ENCODE data around the gene HOXA5.

Gene HOXA5

DNA sequence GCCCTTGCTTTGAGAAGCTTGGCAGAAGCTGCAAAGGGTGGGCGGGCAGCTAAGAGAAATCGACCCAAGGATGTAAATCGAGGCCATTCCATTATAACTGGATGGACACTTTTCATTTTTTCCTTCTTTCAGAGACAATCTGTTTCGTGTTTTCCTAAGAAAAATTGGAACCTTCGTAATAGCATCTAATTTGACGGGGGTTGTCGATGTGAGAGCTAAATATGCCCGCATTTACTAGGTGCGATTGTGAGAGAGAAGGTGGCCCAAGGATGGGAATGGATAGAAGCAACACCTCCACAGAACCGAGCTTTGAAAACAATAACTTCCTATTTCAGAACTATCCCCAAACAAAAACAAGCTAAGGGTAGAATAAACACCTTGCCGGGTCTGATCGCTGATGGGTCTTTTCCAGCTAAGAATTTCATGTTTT, 12.1 kb downstream of the HOXA5 start:
- no peak for DNase-seq

DNA sequence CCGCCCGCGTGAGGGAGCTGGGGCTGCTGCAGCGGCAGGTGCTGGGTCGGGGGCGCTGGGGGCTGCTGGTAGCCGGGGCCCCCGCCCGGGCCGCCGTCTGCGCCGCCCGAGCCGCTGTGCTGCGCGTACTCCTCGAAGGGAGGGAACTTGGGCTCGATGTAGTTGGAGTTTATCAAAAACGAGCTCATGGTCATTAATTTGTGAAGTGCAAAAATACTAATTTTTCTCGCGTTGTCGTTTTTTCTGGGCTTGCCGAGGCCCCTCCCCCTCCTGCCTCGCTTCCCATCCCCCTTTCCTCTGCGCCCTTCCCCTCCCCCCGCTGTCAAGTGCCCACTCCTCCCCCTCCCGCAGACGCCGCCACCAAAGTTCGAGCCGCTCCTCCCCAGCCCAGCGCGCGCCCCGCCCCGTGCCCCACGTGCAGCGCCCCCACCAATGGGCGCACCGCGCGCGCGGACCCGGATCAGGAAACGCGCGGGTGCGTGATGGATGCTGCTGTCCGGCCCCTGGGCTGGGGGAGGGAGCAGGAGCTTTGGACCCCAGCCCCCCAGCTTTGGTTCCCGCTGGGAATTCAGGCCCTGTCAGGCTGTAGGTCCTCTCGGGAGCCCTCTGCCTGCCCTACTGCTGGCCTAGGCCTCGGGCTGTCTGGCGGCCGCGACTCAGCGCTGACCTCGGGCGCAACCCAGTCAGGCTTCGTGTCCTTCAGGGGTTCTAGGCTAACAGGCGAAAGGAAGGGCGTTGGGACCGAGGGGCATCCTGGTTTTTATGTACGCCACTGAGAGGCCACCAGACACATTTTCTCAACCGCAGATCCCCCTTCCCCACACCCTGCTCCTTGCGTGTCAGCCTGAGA, 12.7 kb downstream of the HOXA5 start, which contains the start of gene HOXA4:
Gene HOXA4, minus strand, starts transcription at position 218 of the 850 bp plus-strand sequence. Its CDS starts 24 bp downstream, at position 194.
- no peak for DNase-seq

DNA sequence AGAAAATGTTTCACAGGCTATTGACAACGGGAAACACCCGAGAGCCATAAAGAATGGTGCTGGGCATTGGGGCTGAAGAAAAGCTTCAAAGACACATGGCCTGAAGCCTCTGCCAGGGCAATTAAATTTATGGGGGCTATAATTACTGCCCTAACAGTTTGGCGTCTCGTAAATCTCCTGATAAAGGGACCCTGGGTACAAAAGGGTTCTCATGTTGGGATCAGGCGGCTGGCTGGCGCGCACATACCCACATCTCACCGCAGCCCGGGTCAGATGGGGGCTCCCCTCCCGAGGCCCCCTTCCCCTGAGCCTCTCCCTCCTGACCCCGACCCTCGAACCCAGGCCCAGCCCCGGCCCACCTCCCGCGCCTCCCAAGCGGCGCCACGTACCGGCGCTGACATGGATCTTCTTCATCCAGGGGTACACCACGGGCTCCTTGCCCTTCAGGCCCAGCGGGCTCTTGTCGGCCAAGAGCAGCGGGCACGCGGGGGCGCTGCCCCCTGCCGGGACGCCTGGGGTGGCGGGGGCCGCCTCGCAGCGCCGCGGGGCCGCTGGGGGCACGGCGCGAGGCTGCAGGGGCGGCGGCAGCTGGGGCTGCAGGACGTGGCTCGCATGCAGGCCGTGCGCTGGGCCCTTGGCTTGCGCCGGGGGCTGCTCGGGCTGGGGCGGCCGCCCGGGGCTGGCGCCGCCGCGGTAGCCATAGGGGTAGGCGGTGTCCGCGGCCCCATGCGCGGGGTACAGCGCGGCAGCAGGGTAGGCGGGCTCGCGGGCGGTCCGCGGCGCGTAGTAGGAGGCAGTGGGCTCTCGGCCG, 13.5 kb downstream of the HOXA5 start:
- no peak for DNase-seq

DNA sequence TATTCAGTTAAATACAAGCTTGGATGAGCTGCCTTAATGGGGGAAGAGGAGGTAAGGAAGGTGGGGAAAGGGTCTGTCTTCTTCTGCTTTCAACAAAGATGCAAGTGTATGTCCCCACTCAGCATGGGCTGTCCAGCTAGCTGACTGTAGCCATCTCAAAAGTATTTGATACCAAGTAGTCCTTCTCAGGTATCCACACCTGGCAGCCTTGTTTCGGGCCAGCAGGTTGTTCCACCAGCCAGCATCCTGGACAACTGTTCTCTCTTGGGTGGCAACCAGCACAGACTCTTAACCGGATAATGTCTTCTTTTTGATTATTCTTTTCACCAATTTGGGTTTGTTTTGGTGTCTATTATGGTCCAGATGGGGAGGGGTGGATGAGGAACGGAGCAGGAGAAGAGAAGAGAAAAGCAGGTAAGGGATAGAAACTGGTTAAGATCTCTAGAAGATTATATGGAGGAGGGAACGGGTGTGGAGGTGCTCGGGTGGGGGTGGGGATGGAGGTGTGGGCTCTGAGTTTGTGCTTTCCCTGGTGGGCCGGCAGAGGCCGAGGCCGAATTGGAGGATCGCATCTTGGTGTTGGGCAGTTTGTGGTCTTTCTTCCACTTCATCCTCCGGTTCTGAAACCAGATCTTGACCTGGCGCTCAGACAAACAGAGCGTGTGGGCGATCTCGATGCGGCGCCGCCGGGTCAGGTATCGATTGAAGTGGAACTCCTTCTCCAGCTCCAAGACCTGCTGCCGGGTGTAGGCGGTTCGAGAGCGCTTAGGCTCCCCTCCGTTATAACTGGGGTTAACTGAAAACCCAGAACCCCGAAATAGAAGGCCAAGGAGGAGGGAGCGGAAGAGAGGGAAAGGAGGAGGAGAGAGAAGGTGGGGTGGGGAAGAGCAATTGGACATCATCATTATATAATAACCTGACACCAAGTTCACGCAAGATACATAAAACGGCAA, 14.4 kb downstream of the HOXA5 start:
- no peak for DNase-seq

DNA sequence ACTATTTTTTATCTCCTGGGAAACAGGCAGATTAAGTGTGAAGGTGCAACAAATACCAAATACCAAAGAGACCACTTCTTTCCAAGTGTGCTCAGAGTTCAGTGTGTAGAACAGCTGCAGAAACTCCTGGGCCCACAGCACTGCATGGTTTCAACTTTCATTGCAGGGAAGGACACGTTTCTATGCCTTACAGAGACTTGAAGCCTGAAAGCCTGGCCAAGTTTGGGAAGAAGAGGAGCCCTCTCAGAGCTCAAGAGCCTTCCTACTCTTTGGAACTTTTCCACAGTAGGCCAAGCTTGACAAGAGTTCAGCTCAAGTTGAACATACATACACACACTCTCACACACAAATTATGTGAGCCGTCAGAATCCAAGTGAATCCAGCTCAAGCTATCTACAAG, 15.4 kb downstream of the HOXA5 start:
- DNase-seq: no peak

DNA sequence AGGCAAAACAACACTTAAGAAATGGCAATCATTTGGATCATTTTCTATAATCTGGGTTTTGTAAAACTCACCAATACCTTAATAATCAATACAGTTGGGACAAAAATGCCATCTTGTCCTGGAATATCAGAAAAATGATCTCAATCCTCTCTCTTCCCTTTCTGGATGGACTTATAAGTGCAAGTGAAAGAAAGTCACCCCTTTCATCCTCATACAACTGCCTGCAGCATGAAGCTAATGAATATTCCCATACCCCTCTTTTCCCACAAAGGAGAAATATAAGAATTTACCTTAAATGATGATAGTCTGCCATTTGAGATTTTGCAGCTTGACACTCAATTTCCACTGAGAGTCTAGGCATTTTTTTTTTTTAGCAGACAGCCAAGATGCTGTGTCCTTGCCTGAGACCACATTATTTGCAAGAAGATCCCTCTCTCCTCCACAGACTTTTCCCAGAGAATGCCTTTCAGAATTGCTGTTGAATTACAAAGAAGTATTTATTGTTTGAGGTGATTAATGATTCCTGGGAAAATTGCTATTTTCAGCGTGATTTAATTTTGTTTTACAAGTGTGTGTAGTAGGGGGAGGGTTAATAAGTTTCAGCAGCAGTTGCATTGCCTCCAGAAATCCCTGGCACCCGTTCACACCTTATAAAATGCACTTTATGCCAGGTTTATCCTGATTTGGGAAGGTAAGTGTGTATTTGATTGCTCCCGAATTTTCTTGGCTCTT, 16.7 kb downstream of the HOXA5 start:
- no peak for DNase-seq

DNA sequence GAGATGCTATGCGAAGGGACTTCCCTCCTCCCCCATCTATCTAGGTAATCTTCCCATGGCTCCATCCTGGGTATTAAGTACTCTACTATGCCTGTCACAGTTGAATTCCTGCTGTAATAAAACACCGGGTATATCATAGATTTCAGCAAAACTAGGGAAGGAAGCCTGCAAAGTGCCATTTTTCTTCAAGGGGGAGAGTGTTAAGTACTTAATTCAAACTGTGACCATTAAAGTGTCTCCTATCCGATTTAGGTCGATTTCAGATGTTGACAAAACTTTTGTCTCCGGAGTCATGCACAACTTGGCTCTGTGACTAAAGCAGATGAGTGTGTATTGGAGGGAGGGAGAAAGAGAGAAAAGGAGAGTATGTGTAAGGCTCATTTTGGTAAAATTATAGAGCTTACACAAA, 17.5 kb downstream of the HOXA5 start:
- DNase-seq: no peak

DNA sequence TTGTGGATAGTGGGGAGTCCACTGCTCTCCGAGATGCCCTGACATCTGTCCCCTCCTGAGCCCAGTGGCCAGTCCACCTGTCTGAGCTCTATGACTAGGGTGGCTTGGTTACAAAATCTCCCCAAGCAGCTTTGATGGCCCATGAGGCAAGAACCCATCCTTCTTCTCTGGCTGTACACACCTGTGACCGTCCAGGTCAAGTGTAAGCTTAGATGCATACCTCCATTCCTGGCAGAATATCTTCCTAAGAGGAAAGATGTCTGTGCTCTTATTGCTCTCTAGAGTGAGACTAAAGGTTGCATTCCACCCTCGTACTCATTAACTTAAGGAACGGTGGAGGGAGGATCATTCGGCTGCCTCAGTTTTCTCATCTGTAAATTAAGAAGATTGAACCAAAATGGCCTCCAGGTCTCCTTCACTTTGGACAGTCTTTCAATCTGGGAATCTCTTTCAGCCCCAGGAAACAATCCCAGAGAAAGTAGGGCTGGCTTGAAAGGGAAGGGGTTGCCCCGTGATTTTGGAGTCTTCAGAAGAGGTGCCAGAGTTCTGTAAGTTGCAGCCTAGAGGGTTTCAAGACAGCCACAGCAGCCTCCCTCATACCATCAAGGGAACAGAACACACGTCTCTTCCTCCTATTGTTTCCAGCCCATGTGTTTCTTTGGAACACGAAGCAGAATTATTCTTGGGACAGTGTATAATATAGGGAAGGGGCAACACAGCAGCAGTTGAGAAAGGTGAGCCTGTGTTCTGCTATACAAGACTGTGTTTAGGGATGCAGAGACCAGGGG, 18.4 kb downstream of the HOXA5 start:
- DNase-seq: no peak

DNA sequence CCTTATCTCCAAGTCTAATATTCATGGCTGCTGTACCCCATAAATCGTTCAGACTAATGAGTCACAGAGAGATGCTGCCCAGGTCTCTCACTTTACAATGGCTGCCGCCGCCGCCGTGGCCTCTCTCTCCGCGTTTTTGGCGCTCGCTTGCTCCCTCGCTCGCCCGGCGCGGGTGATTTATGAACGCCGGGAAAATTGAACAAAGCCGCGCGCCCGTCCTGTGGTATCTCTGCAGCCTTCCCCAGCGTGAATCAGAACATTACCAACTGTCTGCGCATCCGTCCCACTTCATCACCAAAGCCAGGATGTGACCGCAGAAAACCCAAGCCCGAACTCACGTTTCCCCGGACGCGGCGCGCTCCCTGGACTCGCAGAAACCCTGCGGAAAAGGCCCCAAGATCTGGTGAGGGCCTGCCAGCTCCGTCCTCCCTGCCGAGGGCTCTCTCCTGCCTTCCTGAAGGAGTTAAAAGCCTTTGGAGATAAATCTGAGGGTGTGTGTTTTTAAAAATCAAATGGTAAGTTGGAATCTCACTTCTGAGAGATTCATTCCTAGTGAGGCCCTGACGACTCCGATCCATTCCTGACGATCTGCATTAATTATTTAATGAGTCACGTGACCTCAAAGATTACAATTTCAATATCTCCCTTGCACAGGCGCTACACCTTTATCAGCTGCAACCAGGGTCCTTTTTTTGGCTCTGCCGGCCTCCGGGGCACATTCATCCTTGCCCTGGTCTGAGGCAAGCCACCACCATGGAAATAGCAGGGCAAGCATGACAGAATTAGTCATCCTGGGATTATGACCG, 19.2 kb downstream of the HOXA5 start:
- DNase-seq: no peak

DNA sequence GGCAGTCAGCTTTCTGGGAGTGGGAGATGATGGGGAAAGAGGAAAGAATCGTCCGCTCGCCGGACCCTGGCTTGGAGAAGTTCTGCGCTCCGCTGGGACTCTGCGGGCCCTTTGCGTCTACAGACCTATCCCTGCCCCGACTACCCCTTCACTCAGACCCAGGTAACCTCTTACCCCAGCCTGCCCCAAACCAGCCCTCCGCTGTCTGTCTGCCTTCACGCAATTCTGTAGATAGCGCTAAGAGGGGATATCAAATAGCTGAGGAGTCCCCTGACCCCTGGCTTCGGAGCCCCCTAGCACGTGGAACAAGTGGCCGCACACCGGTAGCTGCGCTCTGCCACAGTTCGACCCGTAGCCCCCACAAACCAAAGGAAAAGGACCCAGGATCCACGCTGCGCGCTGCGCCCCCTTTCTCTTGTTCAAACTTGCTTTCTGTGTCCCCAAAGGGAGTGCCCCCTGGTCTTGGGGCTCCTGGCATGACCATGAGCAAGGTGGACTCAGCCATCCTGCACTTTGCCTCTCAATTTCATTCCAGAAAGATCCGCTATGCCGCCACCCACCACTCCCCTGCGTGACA, 19.9 kb downstream of the HOXA5 start:
- no peak for DNase-seq

DNA sequence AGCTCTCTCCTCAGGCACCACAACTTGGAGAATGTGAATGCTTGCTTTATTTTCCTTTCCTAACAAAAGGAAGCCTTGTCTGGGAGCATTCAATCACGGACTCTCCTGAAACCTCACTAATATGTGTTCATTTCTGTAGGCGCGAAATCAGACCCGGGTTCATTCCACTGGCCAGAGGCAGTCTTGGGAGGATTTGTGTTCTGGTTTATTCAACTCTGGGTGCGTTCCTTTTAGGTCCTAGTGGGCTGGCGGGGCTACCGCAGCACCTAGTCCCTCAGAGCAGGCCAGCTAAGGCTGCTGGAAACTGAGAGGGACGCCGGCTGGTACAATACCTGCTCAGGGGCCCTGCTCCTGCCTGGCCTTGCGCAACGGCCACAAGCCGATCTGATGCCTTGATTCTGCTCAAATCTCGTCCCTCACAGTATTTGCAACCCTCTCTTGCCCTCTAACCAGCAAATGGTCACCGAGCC, 20.4 kb downstream of the HOXA5 start:
- no peak for DNase-seq

DNA sequence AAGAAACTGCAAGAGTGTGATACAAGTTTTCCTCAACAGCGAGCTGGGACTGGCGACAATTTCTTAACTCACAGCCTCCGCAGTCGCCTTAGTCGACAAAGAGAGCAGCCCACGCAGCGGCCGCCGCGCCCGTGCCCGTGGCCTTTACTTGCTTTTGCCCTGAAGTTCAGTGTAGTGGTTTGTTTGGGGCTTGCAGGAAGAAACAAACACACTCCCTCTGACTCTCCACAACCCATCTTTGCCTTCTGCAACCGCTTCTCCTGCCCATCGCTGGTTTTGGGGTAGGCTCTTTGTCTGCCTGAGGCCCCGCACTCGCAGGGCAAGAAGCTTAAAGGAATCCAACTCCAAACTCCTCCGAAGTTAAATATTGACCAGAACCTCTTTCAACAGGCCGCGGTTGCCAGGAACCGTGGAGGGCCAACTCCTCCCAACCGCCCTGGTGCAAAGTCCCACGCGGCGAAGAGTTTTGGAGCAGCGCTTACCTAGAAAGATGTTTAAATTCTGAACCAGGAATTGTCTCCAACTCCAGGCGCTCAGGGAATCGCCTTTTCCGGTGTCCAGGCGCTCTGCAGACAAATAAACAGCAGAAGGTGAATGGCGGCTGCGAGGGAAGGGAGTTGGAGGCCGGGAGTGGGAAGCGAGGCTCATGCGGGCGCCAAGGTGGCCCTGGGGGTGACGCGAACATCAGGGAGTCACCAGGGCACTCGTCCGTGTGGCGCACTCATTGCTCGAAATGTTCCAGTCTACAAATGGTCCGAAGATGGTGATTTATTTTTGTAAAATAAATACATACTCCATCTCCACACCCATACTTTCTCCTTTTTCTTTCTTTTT, 21.2 kb downstream of the HOXA5 start:
- no peak for DNase-seq

DNA sequence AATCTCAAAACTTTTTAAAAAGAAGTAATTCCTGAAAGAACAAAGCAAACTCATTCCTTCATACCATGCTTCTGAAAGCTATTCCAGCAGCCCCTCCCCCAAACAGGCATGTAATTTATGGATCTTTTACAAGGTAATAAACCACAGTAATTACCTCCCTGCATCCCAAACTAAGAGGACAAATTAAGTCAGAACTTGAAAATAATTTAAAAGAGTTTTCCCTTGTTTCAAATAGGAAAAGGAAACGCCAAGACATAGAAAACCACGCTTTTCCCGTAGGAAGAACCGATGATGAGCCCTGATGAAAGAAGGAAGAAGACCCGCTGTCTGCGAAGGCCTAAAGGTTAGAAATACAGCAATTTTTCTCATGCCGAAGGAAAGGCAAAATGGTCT, 21.8 kb downstream of the HOXA5 start:
- no peak for DNase-seq

DNA sequence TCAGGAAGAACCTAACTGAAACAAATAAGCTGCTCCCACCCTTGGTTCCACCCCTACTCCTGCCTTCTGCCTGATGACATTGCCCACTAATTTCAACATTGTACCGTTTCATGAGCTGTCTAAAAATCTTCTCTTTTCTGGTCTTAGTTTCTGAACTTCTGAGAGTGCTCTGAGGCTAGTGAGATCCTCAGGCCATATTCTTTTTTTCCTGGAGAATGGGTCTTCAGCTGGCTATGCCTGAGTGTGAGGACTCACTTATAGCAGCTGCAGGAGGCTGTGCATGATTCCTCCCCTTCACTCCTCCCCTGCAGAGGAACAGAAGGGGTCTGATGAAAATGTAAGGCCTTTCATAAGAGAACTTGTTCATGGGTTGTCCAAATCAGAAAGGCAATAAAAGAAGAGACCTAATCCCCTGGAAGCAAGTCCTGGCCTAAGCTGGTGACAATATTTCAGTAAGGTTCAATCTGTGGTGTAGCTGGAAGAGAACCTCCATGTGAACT, 24.0 kb downstream of the HOXA5 start:
- DNase-seq: no peak

DNA sequence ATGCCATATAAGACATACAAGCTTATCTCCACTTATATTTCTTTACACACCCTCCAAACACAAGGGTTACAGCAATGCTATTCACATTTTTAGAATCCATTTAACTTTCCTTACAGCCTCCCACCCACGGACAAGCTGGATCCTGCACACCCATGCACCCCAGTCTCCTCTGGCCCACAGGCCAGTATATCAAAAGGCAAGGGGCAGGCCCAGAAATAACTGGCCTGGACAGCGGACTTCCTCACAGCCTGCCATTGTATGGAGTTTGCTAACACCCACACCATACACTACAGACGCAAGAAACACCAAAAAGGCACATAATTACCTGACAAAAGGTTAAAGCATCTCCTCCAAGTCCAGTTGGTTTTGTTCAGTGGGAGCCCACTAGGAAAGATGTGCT, 24.9 kb downstream of the HOXA5 start:
- no peak for DNase-seq

DNA sequence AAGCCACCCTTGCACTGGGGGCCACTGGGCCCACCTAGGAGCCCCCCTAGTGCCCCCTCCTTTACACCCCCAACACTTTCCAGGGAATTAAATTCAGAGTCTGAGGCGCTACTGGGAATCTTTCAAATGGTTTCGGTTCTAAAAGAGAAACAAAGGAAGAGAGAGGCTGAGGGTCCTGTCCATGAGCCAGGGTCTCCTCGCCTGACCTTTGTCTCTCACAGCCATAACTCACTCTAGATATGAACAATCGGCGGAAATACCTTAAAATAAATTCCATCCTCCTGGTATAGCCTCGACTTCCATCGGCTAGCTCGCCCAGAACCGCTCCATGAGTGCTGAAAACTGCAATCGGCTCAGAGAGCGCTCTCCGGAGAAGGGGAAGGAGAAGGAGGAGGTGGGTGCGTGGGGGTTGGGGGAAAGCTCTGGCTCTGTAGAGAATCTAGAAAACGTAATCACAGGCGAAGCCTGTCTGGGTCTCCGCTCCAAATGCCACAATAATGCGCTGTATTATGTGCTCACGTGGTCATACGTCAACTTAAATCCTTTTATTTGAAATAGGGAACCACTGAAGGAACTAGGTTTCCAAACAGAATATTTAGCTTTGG, 25.5 kb downstream of the HOXA5 start:
- DNase-seq: no peak

DNA sequence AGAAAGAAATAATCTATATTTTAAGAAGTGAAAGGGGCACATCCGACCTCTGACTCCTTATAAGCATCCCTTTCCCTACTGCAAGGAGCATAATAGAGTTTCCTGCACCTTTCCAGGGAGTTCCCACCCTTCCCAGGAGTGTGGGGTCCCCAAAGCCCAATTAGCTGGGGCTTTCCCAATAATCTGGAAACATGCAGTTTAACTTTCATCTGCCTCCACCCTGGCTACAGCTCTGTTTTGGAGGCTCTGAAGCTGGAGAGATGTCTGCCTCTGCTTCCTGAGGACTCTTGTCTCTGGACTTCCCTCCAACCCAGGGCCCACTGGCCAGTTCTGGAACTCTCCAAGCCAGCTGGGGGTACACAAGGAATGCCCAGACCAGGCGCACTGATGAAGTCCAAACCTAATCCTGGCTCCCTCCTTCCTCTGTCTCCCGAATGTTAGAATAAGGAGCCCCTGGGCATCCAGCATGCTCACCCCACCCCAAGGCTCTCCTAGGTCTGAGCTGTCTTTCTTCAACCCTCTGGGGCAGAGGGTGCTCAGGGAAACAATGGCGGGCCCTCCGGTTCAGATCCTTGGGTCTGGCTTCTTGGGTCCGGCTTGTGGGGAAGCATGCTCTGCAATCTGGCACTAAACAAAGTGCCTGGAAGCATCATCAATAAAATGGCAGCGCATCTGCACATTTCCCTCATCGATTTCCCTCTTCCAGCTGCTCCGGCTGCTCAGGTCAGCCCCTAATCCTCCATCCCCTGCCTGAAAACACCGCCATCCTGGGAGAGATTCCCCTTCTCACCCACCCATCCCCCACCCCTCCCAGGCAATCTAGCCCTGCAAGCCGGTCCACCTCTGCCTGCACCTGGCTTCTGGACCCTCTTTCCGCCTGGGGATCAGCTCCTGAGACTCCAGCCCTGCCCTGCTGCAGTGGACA, 26.3 kb downstream of the HOXA5 start:
- DNase-seq: no peak
